Kidney (tissue), 14 donors: ENCODE measurements around the gene CDCA8. TPM values are rescaled to one million over a fixed set of nuclear protein-coding genes. Genes with fewer than 3 reads are reported as not detected.
"Not testable (repeated sequence)": the region's sequence is repeated elsewhere in the genome, so short reads cannot be mapped to it uniquely, and the experiment has no call there.

Experiments used
- DNase-seq, 5 donors: peaks; one replicate each; pipeline ENCODE4 v3.0.0-alpha.2; 2013 to 2020
- FAIRE-seq: peaks from 2 replicates; lab custom pipeline; 2012; peaks lifted over from hg19 to GRCh38; lab: Jason Lieb, UNC
- H3K27ac ChIP-seq, 2 donors: one replicate each; pipeline ENCODE4 v1.7.0; 2013; ENCODE audit warnings: low read depth in 2 of 2, low read length in 2 of 2, inconsistent platforms in 1 of 2
- H3K27me3 ChIP-seq: one replicate; pipeline ENCODE4 v1.7.1; 2013; ENCODE audit warnings: low read length, inconsistent platforms; ENCODE audit not compliant: control insufficient read depth, insufficient read depth
- H3K36me3 ChIP-seq, 3 donors: one replicate each; pipeline versions ENCODE4 v1.7.0 to v1.7.1; 2013; ENCODE audit warnings: low read length in 3 of 3, control low read depth in 1 of 3, inconsistent platforms in 1 of 3; ENCODE audit not compliant: insufficient read depth in 3 of 3, control insufficient read depth in 2 of 3
- H3K4me1 ChIP-seq, 3 donors: one replicate each; pipeline versions ENCODE4 v1.7.0 to v1.7.1; 2013; ENCODE audit warnings: low read length in 3 of 3, inconsistent platforms in 1 of 3, low read depth in 1 of 3; ENCODE audit not compliant: control insufficient read depth in 2 of 3, insufficient read depth in 2 of 3
- H3K4me3 ChIP-seq, 3 donors: one replicate each; pipeline versions ENCODE4 v1.7.0 to v1.8.1; 2013; ENCODE audit warnings: low read length in 3 of 3, control low read depth in 1 of 3, inconsistent platforms in 1 of 3
- H3K9ac ChIP-seq, 3 donors: one replicate each; pipeline versions ENCODE4 v1.7.0 to v1.7.1; 2013; ENCODE audit warnings: low read length in 3 of 3, control low read depth in 1 of 3, inconsistent platforms in 1 of 3
- H3K9me3 ChIP-seq, 3 donors: one replicate each; pipeline versions ENCODE4 v1.7.0 to v1.7.1; 2013; ENCODE audit warnings: low read length in 3 of 3, control low read depth in 1 of 3, inconsistent platforms in 1 of 3; ENCODE audit not compliant: control insufficient read depth in 2 of 3, insufficient read depth in 1 of 3
- intact Hi-C: fragments of 100-400 bp; cut with DNase I; formaldehyde crosslinking; loops from one replicate; pipeline ENCODE4 v1.11.1; 2022
- polyA plus RNA-seq: library from polyadenylated mRNA; stranded (reverse); fragments of 350-450 nt; fragmentation: Illumina TruSeq; extraction: RNeasy Lipid Tissue Mini Kit (QIAGEN cat#74804); gene quantifications from one replicate; pipeline ENCODE4 v1.2.3, GENCODE V29; 2014; ENCODE audit warnings: low read depth, low replicate concordance; ENCODE audit not compliant: insufficient read depth
- total RNA-seq: library from RNA; stranded (reverse); fragmentation: NEBNext Ultra II Directional; extraction: Animal tissue kit (Norgen Biotek cat#: 25700); gene quantifications from one replicate; pipeline ENCODE4 v1.2.1, GENCODE V29; 2021
- TF ChIP-seq, protein P1 (sequence below): IDR thresholded peaks from 3 replicates; pipeline ENCODE4 v1.5.1; 2012; ENCODE audit warnings: mild to moderate bottlenecking, moderate library complexity, borderline replicate concordance; ENCODE audit not compliant: insufficient read depth; ENCODE audit errors: extremely low read depth
- donor health status: control.
- donor health status: control.
- donor health status: control.
- donor health status: control.
- donor health status: control.
- donor health status: DM: yes; HTN: yes; CAD: no.
- donor health status: Normal renal cell carcinoma (clear cell type).

The CDCA8 gene
- total and polyA plus RNA-seq, 2 donors from 2014 or later, result 0.71 to 1.0 TPM

DNA sequence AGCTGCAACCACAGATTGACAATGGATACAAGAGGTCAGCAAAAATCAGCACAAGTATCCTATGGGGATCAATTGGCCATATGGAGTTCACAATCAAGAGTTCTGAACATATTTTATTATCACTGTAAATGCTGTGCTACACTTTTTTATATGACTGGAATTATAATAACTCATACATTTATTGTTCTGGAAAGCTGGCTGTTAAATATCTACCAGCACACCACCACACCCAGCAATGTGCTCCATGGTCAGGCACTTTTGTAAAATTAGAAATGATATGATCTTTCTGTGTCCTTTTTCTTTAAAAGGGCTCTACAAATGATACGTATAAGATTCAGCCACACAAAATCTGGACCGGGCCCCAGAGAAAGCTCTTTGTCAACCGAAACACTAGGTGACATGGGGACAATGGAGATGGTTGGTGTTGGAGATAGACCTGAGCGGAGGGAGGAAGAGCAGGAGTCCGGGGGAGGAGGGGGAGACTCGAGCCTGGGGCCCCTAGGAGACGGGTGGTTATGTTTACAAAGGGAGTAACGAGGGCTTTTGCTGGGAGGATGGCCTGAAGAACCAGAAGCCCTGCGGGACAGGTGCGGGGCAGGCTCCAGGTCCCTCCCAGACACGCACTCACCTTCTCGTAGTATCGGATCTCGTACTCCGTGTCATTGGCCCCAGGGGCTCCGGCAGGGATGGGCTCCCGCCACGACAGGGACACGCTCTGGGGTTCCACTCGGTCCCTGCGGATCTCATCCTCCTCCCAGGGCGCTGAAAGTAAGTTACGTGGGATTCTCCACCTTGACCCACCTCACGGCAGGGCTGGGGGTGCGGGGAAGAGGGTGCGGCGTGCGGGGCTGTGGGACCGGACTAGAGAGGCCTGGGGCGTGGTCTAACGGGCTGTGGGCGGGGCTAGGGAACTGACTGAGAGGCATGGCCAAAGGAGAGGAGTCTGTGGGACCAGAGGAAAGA is 42.6 kb downstream of the CDCA8 start:
- TF ChIP-seq, protein P1, sequence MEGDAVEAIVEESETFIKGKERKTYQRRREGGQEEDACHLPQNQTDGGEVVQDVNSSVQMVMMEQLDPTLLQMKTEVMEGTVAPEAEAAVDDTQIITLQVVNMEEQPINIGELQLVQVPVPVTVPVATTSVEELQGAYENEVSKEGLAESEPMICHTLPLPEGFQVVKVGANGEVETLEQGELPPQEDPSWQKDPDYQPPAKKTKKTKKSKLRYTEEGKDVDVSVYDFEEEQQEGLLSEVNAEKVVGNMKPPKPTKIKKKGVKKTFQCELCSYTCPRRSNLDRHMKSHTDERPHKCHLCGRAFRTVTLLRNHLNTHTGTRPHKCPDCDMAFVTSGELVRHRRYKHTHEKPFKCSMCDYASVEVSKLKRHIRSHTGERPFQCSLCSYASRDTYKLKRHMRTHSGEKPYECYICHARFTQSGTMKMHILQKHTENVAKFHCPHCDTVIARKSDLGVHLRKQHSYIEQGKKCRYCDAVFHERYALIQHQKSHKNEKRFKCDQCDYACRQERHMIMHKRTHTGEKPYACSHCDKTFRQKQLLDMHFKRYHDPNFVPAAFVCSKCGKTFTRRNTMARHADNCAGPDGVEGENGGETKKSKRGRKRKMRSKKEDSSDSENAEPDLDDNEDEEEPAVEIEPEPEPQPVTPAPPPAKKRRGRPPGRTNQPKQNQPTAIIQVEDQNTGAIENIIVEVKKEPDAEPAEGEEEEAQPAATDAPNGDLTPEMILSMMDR, result no peak
- Histone ChIP-seq H3K27ac (no peak overlapping the region), H3K27me3 (no peaks in the 10 kb centered on the region), H3K4me1 (no peaks in the 10 kb centered on the region), H3K36me3 (no peaks in the 10 kb centered on the region), H3K9me3 (no peaks in the 10 kb centered on the region), H3K4me3 (no peak overlapping the region), H3K9ac (no peak overlapping the region)
- DNase-seq, result no peak
- FAIRE-seq, result no peak
- intact Hi-C loops, result no loop called here

DNA sequence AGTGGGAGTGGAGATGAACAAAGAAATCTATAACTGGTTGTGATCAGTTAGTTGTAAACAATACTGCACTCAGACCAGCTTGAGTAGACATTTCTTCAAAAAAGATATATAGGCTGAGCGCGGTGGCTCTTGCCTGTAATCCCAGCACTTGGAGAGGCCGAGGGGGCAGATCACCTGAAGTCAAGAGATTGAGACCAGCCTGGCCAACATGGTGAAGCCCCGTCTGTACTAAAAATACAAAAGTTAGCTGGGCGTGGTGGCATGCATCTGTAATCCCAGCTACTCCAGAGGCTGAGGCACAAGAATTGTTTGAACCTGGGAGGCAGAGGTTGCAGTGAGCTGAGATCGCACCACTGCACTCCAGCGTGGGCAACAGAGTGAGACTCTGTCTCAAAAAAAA is 45.7 kb downstream of the CDCA8 start:
- H3K9me3 ChIP-seq, H3K4me3 ChIP-seq, H3K9ac ChIP-seq, H3K36me3 ChIP-seq, DNase-seq, intact Hi-C loops, FAIRE-seq, H3K4me1 ChIP-seq, H3K27ac ChIP-seq, H3K27me3 ChIP-seq: not testable (repeated sequence)

DNA sequence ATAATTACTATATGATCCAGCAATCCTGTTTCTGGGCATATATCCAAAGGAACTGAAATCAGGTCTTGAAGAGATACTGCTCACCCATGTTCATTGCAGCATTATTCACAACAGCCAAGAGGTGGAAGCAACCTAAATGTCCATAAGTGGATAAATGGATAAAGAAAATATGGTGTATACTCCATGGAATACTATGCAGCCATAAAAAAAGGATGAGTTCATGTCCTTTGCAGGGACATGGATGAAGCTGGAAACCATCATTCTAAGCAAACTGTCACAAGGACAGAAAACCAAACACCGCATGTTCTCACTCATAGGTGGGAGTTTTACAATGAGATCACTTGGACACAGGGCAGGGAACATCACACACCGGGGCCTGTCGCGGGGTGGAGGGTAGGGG is 46.3 kb downstream of the CDCA8 start:
- H3K9ac ChIP-seq, intact Hi-C loops, FAIRE-seq, H3K27ac ChIP-seq, H3K4me3 ChIP-seq, DNase-seq, H3K27me3 ChIP-seq, H3K36me3 ChIP-seq, H3K4me1 ChIP-seq, H3K9me3 ChIP-seq: not testable (repeated sequence)

DNA sequence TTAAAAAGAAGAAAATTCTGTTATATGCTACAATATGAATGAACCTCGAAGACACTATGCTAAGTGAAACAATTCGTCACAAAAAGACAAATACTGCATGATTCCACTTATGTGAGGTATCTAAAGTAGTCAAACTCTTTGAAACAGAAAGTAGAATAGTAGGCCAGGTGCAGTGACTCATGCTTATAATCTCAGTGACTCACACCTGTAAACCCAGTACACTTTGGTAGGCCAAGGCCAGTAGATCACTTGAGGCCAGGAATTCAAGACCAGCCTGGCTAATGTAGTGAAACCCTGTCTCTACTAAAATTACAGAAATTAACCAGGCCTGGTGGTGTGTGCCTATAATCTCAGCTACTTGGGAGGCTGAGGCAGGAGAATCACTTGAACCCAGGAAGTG is 46.9 kb downstream of the CDCA8 start:
- H3K36me3 ChIP-seq, result no peaks in the 10 kb centered on the region
- H3K9ac ChIP-seq, result no peak overlapping the region
- H3K27me3 ChIP-seq, result no peaks in the 10 kb centered on the region
- H3K4me1 ChIP-seq, result no peaks in the 10 kb centered on the region
- TF ChIP-seq, protein P1, result no peak
- H3K4me3 ChIP-seq, result no peak overlapping the region
- H3K27ac ChIP-seq, result no peak overlapping the region
- DNase-seq (no peak), FAIRE-seq (no peak)
- H3K9me3 ChIP-seq, result no peaks in the 10 kb centered on the region
- intact Hi-C loops, result no loop called here
